ENCODE data around the gene UBE4B. TPM values are rescaled to one million over a fixed set of nuclear protein-coding genes. Genes with fewer than 3 reads are reported as not detected.

UBE4B gene
- total and polyA plus RNA-seq, 10 donors, result 8.8 to 53.8 (median 40.5) TPM

DNA sequence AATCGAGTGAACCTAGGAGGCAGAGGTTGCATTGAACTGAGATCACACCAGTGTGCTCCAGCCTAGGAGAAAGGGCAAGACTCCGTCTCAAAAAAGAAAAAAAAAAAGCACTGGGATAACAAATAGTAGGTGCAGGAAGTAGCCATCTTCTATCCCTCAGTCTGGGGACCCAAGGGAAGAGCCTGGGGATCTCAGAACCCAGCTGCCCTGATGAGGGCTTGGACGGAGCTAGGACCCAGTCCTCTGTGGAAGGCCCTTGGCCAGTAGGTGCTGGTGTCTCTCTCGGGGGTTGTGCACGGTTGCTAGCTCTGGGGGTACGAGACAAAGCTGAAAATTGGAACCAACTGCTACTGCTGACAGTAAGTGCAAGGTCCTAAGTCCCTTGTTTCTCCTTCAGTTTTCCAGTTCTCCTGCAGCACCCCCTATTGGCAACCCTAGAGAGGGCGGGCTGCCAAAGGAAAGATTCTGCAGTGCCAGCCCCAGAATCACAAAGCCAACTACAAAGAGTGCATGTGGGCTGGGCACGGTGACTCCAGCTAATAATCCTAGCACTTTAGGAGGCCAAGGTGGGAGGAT, 120.0 kb downstream of the UBE4B start:
- 92 to 97% (median 93%) methylated on average over 8 of the region's 8 CpGs for WGBS, 5 donors
- peak; percentile 76 for DNase-seq
- Histone ChIP-seq H3K9me3 (no peaks in the 10 kb centered on the region), H3K36me3 (peaks cover 0 to 98% (median 15%) of the 10 kb centered on the region in 6 donors), H3K27me3 (replicated peaks in 1 of 7) (no peaks in the 10 kb centered on the region), H3K4me1 (no peaks in the 10 kb centered on the region), H3K27ac (peak overlapping the region in 1 of 8 donors; percentile 7), H3K4me3 (no peak overlapping the region)
- intact Hi-C loops (cut with DNase I; ENCODE audit: low total_unique reads), result no loop called here
- TF ChIP-seq, protein P1, sequence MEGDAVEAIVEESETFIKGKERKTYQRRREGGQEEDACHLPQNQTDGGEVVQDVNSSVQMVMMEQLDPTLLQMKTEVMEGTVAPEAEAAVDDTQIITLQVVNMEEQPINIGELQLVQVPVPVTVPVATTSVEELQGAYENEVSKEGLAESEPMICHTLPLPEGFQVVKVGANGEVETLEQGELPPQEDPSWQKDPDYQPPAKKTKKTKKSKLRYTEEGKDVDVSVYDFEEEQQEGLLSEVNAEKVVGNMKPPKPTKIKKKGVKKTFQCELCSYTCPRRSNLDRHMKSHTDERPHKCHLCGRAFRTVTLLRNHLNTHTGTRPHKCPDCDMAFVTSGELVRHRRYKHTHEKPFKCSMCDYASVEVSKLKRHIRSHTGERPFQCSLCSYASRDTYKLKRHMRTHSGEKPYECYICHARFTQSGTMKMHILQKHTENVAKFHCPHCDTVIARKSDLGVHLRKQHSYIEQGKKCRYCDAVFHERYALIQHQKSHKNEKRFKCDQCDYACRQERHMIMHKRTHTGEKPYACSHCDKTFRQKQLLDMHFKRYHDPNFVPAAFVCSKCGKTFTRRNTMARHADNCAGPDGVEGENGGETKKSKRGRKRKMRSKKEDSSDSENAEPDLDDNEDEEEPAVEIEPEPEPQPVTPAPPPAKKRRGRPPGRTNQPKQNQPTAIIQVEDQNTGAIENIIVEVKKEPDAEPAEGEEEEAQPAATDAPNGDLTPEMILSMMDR (IDR thresholded peaks at IDR 0.05 in 8 of 11, conservative IDR thresholded peaks at IDR 0.05 in 3 of 11), result peak in 7 of 11 experiments; percentile 25 to 70 (median 56)
- TF ChIP-seq POLR2AphosphoS5 (IDR thresholded peaks at IDR 0.05), result no peak

DNA sequence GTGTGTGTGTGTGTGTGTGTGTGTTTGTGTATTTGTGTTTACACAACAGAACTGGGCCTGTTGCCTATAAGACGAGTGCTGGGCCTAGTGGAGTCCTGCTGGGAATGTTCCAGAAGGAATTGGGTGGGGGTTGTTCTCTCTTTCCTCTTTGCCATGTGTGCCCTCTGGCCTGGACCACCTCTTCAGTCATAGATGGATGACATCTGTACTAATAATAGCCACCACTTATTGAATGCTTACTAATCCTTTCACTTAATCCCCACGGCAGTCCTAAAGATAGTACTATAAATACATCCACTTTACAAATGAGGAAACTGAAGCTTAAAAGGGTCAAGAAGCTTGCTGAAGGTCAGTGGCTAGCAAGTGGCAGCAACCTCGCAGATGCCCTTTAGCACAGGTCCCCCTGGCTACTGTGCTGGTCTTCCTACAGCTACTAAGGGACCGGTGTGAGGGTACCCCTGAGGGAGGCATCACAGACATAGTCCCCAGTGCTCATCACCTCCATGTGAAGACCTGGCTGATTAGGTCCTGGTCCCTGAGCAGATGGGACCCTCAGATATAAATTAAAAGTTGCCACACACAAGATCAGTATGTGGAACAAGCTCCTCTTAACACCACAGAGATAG, 122.4 kb downstream of the UBE4B start:
- H3K27ac ChIP-seq, result no peak overlapping the region
- H3K27me3 ChIP-seq (replicated peaks in 1 of 7), result no peaks in the 10 kb centered on the region
- no peak for DNase-seq
- intact Hi-C loops (cut with DNase I; ENCODE audit: low total_unique reads), result no loop called here
- no peak overlapping the region for H3K4me3 ChIP-seq
- no peaks in the 10 kb centered on the region for H3K4me1 ChIP-seq
- TF ChIP-seq POLR2A (IDR thresholded peaks at IDR 0.05) (no peak), POLR2AphosphoS5 (IDR thresholded peaks at IDR 0.05) (no peak)
- TF ChIP-seq, protein P1 (IDR thresholded peaks at IDR 0.05 in 8 of 11, conservative IDR thresholded peaks at IDR 0.05 in 3 of 11), result no peak
- WGBS, 5 donors, result 66 to 80% (median 70%) methylated on average over 4 of the region's 4 CpGs
- H3K9me3 ChIP-seq, result no peaks in the 10 kb centered on the region
- peaks cover 0 to 98% (median 17%) of the 10 kb centered on the region in 6 donors for H3K36me3 ChIP-seq

DNA sequence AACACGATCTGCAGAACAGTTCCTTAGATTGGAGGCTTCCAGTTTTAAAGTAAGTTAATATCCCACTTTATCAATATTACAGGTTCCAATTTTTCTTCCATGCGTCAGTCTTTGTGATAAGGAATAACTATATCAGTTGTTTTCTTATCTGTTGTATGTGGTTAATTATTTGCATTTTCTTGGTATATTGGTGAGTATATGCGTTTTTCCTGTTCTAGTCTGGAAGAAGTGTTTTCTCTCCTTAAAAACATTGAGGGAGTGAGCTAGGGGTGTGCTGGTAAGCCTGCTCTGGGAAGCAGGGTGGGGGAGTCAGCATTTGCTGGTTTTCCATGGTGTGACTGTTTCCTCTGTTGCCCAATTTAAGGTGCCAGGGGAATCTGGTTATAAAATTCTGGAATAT, 127.4 kb downstream of the UBE4B start:
- Histone ChIP-seq H3K4me1 (no peaks in the 10 kb centered on the region), H3K27ac (no peak overlapping the region), H3K4me3 (no peak overlapping the region), H3K9me3 (no peaks in the 10 kb centered on the region), H3K27me3 (replicated peaks in 1 of 7) (no peaks in the 10 kb centered on the region), H3K36me3 (peaks cover 0 to 100% (median 45%) of the 10 kb centered on the region in 6 donors)
- intact Hi-C loops (cut with DNase I; ENCODE audit: low total_unique reads), result no loop called here
- no peak for DNase-seq
- 90 to 95% (median 94%) methylated on average over 3 of the region's 3 CpGs for WGBS, 5 donors
- TF ChIP-seq POLR2AphosphoS5 (IDR thresholded peaks at IDR 0.05) (no peak), POLR2A (IDR thresholded peaks at IDR 0.05) (no peak)
- TF ChIP-seq, protein P1 (IDR thresholded peaks at IDR 0.05 in 8 of 11, conservative IDR thresholded peaks at IDR 0.05 in 3 of 11), result no peak

DNA sequence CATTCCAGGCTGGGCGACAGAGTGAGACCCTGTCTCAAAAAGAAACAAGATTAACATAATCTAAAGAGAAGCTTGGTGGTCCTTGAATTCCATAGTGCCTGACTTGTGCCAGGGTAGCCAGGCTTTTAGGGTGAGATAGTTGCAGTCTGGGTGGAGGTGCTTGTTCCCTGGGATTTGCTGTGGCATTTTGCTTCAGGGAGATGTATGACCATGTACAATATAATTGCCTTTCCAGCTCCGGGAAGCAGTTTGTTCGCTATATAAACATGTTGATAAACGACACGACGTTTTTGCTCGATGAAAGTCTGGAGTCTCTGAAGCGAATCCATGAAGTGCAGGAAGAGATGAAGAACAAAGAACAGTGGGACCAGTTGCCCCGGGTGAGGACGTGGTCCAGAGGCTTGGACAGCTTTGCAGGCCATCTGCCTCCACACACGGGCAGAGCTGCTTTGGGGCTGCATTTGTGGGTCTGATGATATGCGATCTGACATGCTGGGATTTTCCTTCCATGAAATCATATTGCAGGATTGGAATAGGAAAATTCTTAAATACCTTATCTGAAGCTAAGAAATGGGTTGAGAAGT, 128.2 kb downstream of the UBE4B start:
- whole genome bisulfite sequencing, 5 donors, result 82 to 89% (median 87%) methylated on average over 12 of the region's 12 CpGs
- no peak overlapping the region for H3K4me3 ChIP-seq

More for the DNA sequence above, 128.2 kb downstream of the UBE4B start:
- no peak for DNase-seq
- H3K27ac ChIP-seq, result no peak overlapping the region
- peaks cover 0 to 100% (median 53%) of the 10 kb centered on the region in 6 donors for H3K36me3 ChIP-seq
- no peaks in the 10 kb centered on the region for H3K27me3 ChIP-seq (replicated peaks in 1 of 7)
- TF ChIP-seq, protein P1 (IDR thresholded peaks at IDR 0.05 in 8 of 11, conservative IDR thresholded peaks at IDR 0.05 in 3 of 11), result no peak
- TF ChIP-seq POLR2A (IDR thresholded peaks at IDR 0.05), result no peak
- no peak for TF ChIP-seq POLR2AphosphoS5 (IDR thresholded peaks at IDR 0.05)
- no peaks in the 10 kb centered on the region for H3K9me3 ChIP-seq
- intact Hi-C loops (cut with DNase I; ENCODE audit: low total_unique reads), result no loop called here
- no peaks in the 10 kb centered on the region for H3K4me1 ChIP-seq

Data from spleen (tissue), 11 donors.